GM21447 (cell line): ENCODE results near the gene TMEM181.
A peak's percentile ranks its signal among the peaks of the same experiment; 100 is the strongest.
"Not testable (repeated sequence)": the region's sequence is repeated elsewhere in the genome, so short reads cannot be mapped to it uniquely, and the experiment has no call there.

Experiments used
- ATAC-seq: cut with Tn5 transposase; IDR thresholded peaks from one replicate; pipeline ENCODE4 v1.9.1; 2021; ENCODE audit not compliant: unreplicated experiment

Gene TMEM181

DNA sequence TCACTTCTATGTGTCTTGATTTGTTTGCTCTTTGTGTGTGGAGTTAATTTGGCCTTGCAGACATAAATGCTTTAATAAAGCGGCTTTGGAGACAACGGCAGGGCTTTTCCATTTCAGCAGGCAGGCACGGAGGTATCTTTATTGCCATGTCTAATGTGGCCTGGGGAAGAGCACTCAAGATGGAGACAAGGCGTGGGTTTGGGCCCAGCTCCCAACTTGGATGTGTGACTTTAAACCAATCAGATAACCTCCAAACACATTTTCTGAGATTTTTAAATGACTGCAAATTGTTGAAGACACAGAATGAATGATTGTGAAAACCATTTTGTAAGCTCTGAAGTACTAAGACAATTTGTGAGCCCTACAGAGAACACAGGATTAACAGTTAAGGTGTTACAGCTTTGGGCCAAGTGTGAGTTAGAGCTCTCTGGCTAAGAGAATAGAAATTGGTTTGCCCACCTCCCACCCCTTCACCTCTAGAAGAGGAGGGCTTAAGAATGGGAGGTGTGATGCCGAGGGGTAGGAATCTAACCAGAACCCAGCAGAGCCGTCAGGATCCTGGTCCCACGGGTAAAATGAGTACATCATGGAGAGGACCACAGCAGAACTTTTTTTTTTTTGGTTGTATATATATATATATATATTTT lies 75.7 kb downstream of the TMEM181 start:
- ATAC-seq: no peak

DNA sequence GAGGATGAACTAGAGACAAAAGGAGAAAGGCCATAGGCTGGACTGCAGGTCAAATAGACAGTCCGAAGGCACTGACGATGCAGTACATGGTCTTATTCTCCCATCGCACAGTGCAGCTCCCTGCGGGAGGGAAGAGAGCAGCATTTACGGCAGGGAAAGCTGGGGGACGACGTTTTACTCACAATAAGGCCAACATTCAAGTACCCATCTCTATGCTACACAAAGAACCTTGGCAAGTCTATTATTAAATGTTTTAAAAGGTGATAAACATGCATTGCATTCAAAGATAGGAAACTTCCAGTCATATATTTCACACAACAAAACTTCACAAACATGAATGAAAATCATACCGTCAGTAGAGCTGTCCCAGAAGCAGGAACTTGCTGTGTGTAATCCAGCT lies 76.9 kb downstream of the TMEM181 start:
- no peak for ATAC-seq

DNA sequence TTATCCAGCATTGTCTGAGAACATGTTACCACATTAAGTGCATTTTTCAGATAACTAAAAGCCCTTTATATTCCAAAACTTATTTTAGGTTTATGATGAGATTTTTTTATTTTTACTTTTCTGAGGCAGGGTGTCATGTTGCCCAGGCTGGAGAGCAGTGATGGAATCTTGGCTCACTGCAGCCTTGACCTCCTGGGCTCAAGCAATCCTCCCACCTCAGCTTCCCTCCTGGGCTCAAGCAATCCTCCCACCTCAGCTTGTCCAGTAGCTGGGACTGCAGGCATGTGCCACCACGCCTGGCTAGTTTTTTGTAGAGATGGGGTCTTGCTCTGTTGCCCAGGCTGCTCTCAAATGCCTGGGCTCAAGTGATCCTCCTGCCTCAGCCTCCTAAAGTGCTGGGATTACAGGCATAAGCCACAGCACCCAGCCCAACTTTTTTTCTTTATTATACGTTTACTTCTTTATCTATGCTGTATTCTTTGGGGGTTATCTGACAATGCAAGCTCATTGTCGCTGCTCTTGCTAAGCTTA lies 78.5 kb downstream of the TMEM181 start:
- no peak for ATAC-seq

DNA sequence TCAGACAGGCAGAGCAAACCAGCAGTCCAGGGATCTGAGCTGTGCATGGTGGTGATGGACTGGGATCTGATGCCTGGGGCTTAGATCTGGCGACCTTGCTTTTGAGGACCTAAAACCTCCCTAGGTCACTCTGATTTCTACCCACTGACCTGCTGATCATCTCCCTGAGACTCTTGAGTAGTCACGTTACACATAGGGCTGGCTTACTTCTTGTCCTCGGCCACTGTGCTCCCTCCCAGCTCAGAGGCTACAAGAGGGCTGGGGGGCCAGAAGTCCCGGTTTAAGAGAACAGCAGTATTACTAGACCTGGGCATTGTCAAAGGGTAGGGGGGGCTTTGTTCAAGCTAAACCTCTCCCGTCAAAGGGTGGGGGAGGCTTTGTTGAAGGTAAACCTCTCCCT lies 79.2 kb downstream of the TMEM181 start:
- ATAC-seq: no peak

DNA sequence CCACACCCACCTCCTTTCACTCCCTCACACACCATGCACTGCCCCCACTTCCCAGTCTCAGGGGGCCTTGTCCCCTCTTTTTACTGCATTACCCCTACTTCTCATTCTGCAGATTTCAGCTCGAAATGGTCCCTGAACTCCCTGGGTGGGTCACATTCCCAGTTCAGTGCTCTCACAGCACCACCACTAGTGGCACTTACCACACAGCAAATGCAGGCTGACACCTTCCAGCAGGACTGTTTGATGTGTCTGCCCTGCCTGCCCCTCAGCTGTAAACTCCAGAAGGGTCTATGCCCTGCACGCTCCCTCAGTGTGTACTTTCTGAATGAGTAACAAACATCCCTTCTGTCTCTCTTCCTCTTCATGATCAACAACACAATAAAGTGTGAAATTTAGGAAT lies 80.6 kb downstream of the TMEM181 start:
- ATAC-seq: no peak

DNA sequence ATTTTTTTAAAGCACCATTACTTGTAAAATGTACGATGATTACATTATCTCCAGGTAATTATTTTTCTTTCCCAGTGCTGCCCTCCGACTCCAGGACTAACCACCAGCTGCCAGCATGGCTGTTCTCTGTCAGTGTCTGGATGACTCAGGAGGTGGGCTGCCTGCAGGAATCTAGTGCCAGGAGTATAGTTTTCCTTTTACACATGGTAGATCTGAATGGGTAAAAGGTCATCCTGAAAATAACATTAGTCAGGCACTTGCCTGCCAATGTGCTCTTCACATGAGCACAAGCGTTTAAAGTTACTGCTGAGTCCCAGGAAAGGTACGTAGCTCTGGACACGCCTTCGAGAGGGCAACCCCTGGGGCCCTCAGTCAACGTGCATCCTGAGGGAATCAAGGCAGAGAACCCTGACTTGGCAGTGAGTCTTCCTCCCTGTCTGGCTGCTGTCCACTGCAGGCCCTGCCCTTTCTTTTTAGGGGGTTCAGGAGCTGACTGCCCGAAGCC lies 82.3 kb downstream of the TMEM181 start:
- no peak for ATAC-seq

DNA sequence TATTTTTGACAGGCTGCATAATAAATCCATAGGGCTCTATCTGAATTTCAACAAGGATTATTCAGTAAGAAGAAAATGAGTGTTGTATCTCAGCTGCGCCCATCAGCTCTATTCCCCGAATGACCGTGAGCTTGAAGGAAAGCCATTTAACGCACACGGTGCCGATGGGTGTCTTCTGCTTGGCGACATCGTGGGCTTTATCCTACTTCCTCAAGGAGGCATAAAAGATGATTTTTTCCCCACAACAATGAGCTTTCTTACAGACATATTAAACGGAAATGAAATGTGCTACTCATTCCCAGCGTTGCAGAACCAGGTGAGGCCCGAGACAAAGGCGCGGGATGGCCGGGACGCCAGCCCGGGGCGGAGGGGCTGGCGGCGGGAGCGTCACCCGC lies 83.9 kb downstream of the TMEM181 start:
- no peak for ATAC-seq

DNA sequence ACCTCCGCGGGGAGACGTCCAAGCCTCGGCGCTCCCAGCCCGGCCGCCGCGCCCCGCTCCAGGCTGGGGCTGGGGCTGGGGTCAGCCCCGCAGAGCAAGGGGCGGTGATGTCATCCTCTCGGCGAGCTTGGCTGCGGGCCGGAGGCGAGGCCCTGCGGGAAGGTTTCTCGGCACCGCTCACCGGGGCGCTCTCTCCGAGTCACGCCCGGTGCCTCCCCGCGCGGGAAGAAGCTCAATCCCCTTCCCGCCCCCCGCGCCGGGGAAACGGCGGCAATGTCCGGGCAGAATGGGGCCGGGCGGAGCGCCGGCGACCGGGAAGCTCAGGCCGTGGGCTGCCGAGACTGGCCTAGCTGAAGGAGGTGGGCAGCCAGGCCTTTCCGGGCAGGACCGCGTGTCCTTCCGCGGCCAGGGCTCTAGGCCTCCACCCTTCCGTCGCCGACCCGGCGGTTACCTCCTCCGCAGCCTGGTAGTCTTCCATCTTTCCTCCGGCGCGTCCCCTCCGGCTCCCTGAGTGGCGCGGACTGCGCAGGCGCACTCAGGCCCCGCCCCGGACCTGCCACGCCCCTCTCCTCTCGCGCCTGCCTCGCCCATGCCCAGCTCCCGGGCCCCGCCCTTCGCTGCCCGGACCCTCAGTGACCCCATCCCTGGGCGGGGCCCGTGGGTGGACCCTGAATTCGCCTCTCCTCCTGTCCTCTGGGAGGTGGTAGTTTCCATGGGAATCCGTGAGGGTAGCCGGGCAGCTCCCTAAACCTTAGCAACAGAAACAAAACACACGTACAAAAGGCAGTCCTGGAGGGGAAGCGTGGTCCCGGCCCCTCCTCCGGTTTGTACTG lies 84.6 kb downstream of the TMEM181 start, which contains the start of gene DYNLT1:
DYNLT1 (minus strand) TSS at position 513 of the 833 bp plus-strand sequence; CDS start at position 478, 35 bp downstream.
- ATAC-seq: peak; percentile 39

DNA sequence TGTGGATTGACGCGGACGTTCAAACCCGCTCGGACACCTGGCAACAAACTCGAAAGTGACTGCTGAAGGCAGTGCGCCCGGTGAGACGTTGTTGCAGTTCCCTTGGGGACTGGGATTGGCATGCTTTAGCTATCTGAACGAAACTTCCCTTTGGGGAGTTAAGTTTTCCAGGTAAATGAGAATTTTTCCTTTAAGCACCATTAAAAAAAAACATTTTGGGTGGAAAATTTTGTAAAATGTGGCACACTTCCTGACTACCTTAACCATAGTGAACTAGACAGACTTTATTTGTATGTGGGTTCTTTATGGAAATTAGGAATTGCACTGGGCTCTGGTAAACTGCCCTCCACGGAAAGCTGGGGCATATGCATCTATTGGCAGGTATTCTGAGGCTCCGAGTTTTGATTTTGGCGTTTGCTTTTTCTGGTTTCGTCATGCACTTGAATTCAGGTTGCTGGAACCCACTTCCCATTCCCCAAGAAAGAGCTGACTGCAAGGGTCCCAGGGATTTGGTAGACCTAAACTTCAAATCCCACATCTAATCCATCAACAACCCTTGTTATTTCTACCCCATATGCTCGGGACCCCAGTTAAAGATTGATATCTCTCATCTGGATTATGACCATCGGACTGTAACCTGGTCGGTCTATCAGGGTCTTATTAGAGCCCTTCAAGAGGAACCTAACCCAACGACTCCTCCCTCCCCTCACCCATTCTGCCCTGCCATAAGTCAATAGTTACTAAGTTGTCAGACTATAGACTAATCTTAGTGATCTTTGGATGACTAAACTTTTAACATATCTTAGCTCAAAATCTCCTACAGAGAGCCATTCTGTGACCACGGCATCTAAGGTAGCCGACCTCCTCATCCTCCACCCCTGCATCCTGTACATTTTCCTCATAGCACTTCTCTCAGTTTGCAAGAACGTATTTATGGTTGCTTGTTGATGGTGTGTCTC lies 85.5 kb downstream of the TMEM181 start:
- ATAC-seq: peak; percentile 34

DNA sequence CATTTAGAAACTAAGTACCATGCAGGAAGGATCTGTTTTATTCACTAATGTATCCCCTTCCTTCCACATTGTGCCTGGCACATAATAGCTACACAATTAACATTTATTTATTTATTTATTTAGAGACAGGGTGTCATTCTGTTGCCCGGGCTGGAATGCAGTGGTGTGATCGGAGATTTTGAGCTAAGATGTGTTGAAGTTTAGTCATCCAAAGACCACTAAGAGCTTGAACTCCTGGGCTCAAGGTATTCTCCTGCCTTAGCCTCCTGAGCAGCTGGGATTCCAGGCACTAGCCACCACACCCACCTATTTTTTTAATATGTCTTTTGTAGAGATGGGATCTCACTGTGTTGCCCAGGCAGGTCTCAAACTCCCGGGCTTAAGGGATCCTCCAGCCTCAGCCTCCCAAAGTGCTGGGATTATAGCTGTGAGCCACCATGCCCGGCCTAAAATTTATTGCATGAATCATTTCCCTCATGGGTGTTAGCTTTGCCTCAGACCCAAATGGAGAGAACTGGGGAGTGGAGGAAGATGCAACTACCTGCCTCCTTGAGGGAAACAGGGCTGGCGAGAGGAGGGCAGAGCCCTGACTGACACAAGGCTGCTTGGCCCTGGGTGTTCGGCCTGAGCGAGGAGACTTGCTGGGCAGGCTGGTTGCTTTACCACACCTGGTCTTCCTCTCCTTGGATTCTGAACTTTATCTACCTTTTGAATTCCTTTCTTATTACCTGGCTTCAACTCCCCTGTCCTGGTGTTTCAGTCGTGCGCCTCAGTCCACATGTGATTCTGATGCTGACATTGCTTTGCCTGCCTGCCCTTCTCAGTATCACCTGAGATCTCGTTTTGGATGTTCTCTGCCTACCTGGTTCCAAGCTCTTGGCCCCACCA lies 86.4 kb downstream of the TMEM181 start:
- no peak for ATAC-seq

DNA sequence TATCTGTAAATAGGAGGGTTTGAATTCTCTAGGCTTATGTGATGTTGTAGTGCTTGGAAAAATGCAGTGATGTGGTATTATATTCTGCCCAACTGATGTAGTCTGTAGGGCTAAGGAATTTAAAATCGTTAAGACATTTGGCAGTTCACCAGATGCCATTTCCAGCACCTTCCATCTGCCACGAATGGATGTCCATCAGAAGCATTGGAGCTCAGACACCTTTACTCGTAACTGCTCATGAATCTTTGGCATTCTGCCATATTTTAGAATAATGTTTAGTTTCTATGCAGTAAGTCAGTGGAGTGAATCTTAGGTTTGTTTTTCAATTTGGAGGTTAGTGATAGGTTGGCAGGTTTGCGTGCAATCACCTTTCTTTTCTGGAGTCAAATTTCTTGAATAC lies 87.6 kb downstream of the TMEM181 start:
- ATAC-seq: no peak

DNA sequence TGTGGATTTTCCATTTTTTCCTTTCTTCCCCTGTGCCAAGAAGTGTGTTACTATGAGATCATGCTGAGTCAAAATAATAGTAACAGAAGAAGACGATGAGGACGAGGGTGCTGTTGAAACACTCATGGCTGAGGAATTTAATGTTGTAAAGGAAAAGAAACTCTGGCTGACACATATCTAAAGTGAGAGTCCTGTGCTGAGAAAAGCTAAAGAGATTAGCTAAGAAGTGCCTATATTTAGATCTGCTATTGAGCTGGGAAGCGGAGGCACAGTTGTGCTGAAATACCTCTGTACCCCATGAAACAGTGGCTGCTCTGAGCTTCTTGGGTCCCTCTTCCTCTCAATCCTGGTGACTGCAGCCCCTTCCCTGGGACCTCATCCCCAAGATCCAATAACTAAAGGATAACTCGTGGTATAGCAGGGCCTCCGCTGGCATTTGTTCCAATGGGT lies 88.8 kb downstream of the TMEM181 start:
- ATAC-seq: peak; percentile 31

DNA sequence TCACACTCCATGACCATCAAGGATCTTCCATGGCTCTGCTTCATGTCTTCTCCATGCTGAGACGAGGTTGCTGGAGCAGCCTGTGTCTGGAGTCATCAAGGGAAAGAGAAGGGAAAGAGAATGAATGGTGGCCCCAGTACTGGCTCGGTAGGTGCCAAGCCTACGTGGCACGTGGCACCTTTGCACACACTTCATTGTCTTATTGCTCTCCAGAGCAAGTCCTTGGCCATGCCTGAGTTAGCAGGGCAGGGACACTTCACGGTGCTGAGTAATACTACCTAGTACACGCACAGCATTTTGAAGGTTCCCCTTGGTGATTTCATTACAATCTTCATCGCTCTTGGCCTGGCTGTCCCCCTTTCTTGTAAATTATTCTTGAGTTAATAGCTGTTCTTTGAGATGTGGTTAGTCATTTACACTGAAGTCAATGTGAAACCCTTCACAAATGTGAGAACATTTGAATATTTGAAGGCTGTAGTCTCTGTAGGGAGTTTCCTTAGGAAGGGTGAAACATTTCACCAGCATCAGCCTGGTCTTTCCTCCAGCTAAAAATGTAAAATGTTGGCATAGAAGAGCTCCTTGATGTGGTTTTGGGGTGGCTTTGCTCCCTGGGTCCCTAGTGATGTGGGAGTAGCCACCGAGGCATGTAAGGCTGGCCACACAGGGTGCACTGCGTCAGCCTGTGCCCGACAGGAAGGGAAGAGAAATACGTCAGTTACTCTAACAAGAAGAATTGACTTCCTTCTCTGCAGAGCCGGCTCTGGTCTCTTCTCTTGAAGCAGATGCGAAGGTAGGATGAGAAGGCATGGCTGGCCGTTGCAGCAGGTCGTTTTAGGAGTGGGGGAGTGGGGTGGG lies 89.6 kb downstream of the TMEM181 start, which contains the start of gene SYTL3:
SYTL3 (plus strand) TSS at position 766 of the 855 bp plus-strand sequence. CDS start 13,215 bp downstream, outside the sequence.
- ATAC-seq: peak; percentile 48

DNA sequence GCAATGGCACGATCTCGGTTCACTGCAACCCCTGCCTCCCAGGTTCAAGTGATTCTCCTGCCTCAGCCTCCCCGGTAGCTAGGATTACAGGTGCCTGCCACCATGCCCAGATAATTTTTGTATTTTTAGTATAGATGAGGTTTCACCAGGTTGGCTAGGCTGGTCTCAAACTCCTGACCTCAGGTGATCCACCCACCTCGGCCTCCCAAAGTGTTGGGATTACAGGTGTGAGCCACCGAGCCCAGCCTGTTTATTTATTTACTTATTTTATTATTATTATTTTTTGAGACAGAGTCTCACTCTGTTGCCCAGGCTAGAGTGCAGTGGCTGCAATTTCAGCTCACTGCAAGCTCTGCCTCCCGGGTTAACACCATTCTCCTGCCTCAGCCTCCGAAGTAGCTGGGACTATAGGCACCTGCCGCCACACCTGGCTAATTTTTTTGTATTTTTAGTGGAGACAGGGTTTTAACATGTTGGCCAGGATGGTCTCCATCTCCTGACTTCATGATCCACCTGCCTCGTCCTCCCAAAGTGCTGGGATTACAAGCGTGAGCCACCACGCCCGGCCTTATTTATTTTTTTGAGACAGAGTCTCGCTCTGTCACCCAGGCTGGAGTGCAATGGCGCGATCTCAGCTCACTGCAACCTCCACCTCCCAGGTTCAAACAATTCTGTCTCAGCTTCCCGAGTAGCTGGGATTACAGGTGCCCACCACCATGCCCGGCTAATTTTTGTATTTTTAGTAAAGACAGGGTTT lies 92.3 kb downstream of the TMEM181 start:
- not testable (repeated sequence) for ATAC-seq

DNA sequence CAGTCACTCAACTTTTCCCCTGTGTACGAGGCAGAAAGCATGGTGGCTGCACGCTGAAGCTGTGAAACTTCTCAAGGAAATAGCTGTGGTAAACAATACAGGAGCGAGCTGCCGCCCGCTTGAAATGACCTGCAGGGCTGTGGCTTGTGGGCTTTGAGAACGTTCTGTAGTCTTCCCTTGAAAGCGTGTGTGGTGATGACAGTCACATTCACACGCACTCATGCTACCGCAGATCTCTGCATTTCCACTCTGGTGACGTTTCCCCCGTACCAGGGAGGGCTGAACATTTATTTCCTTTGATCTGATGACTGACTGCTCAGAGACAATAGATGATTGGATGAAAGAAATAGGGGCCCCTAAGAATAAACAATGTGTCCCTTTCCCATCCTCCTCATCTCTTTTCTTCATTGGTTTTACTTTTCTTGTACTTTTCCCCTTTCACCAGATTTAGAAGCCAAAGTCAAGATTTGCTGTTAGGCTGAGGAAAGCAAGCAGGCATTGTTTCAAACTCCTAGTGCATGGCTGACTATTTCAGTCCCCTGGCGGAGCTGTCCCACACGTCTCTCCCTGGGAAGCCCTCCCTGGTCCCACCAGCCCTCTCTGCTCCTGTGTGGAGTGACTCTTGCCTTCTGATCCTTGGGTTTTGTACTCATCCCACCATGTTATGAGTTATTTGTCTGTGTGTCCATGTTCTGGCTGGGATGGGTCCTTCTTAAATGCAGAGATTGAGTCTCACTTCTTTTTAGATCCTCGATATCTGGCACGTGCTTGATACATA lies 93.9 kb downstream of the TMEM181 start:
- ATAC-seq: peak; percentile 50

DNA sequence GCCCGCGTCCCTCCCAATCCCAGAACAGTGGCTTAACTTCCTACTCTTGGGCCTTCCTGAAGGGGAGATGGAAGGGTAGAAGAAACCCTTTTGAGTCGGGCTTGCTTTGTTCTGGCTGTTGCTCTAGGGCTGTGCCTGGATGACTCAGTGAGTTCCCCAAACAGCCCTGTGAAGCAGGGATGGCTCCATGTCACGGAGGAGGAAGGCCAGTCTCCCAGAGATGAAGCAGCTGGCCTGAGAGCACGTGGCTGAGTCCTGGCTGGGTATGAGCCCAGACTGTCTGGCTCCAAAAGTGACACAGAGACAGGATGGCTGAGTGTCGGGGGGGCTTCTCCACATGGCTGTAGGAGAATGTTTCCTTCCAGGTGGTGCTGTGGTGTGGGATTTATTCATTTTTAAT lies 94.6 kb downstream of the TMEM181 start:
- ATAC-seq: no peak

DNA sequence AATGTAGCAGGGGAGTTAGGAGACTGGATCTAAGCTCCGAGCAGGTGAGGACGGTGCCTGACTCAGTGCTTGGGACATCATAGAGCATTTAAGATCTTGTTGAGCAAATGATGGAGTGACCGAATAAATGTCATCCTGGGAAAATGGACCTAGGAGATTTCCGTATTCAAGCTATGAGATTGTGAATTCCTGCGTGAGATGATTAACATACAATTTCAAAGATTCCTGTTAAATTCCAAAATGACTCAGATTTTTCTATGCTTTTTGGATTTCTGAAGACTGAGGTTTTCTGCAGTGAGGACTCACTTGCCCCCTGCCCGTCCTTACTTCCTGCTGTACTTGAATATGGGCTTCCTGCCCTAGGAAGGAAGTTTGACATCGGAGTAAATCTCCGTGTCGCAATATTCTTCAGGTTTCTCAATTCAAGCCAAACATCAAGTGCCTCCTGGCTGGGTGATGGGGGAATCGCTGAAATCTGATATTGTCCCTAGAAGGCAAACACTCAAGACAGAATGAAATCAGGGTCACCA lies 95.1 kb downstream of the TMEM181 start:
- no peak for ATAC-seq
